ENCODE measurements around the gene STAC. TPM values are rescaled to one million over a fixed set of nuclear protein-coding genes. Genes with fewer than 3 reads are reported as not detected.

STAC gene
- total and polyA plus RNA-seq, 12 donors, result 1.3 to 12.0 (median 3.4) TPM

DNA sequence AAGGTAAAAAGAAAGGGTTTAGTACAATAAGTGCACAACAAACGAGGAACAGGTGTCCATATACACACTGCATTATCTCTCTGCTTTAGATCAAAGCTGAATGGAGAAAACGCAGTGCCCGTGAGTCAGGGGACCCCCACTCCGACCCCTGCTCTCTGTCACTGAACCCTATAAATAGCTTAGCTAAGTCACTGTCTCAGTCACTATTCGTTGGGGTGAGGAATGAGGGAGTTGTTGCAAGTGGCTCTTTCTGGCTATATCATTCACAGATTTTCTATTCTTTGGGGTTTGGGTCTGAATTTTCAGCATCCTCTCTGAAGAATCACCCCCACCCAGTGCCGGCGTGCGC is 458 bp upstream of the STAC start:
- TF ChIP-seq, protein P1, sequence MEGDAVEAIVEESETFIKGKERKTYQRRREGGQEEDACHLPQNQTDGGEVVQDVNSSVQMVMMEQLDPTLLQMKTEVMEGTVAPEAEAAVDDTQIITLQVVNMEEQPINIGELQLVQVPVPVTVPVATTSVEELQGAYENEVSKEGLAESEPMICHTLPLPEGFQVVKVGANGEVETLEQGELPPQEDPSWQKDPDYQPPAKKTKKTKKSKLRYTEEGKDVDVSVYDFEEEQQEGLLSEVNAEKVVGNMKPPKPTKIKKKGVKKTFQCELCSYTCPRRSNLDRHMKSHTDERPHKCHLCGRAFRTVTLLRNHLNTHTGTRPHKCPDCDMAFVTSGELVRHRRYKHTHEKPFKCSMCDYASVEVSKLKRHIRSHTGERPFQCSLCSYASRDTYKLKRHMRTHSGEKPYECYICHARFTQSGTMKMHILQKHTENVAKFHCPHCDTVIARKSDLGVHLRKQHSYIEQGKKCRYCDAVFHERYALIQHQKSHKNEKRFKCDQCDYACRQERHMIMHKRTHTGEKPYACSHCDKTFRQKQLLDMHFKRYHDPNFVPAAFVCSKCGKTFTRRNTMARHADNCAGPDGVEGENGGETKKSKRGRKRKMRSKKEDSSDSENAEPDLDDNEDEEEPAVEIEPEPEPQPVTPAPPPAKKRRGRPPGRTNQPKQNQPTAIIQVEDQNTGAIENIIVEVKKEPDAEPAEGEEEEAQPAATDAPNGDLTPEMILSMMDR (IDR thresholded peaks at IDR 0.05), result no peak
- TF ChIP-seq POLR2A (IDR thresholded peaks at IDR 0.05), result no peak
- WGBS, 4 donors, result 17 to 20% (median 20%) methylated on average over 8 of the region's 8 CpGs
- no peak for DNase-seq
- Histone ChIP-seq H3K4me1 (replicated peaks in 1 of 2) (peaks cover 4 to 10% of the 10 kb centered on the region in 2 donors), H3K9me3 (replicated peaks in 1 of 3) (no peaks in the 10 kb centered on the region), H3K27me3 (peaks cover 5% of the 10 kb centered on the region), H3K4me3 (peak overlapping the region in 2 of 4 donors; percentile 15 to 70), H3K36me3 (replicated peaks in 1 of 2) (no peaks in the 10 kb centered on the region), H3K27ac (no peak overlapping the region)
- intact Hi-C loops (cut with DNase I), result no loop called here

DNA sequence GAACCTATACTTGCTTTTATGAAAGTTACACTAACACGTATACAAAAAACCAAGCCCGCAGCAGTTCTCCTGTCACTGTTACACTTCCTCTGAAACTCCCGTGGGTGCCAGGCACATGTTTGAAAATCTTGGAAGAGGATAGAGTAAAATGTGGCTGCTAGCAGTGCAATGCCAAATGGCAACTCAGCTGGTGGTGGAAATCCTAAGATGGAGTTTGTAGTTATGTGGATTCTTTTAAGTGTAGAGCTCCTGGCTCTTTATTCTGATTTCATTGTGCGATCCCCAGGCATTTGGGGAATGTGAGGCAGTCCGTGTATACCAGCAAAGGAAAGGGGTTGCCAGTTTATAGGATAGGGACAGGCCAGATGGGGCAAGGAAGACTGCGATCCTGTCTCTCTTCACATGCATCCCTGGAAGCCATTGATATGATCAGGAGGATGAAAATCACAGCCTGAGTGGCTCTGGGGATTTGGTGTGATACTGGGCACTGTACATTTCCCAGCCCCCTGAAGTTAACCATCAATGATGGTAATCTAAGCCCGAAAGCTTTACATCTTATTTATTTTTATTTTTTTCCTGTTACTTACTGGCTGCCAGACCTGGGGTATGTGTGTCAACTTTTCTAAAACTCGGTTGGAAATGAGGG is 1.1 kb downstream of the STAC start:
- DNase-seq, result no peak
- no peak for TF ChIP-seq POLR2A (IDR thresholded peaks at IDR 0.05)
- TF ChIP-seq, protein P1 (IDR thresholded peaks at IDR 0.05), result no peak
- peaks cover 5% of the 10 kb centered on the region for H3K27me3 ChIP-seq
- no peak overlapping the region for H3K4me3 ChIP-seq
- intact Hi-C loops (cut with DNase I), result no loop called here
- H3K36me3 ChIP-seq (replicated peaks in 1 of 2), result no peaks in the 10 kb centered on the region
- H3K4me1 ChIP-seq (replicated peaks in 1 of 2), result peaks cover 4 to 10% of the 10 kb centered on the region in 2 donors
- H3K9me3 ChIP-seq (replicated peaks in 1 of 3), result no peaks in the 10 kb centered on the region
- H3K27ac ChIP-seq, result no peak overlapping the region
- WGBS, 4 donors, result 65 to 74% (median 70%) methylated on average over 8 of the region's 8 CpGs

GRCh38 chr3:36393563-36393962 is 13.3 kb downstream of the STAC start:
- TF ChIP-seq POLR2A (IDR thresholded peaks at IDR 0.05), result no peak
- TF ChIP-seq, protein P1 (IDR thresholded peaks at IDR 0.05), result no peak
- no peak for DNase-seq
- Histone ChIP-seq H3K4me1 (replicated peaks in 1 of 2) (no peaks in the 10 kb centered on the region), H3K27me3 (no peaks in the 10 kb centered on the region), H3K9me3 (replicated peaks in 1 of 3) (no peaks in the 10 kb centered on the region), H3K4me3 (no peak overlapping the region), H3K27ac (no peak overlapping the region), H3K36me3 (replicated peaks in 1 of 2) (no peaks in the 10 kb centered on the region)
- 81 to 89% (median 86%) methylated on average over 1 of the region's 1 CpG for WGBS, 4 donors
- intact Hi-C loops (cut with DNase I), result no loop called here

- no peaks in the 10 kb centered on the region for H3K4me1 ChIP-seq (replicated peaks in 1 of 2)
- no peak overlapping the region for H3K27ac ChIP-seq
- no peak overlapping the region for H3K4me3 ChIP-seq
- no peaks in the 10 kb centered on the region for H3K36me3 ChIP-seq (replicated peaks in 1 of 2)
- DNase-seq, result no peak
- intact Hi-C loops (cut with DNase I), result no loop called here
- no peaks in the 10 kb centered on the region for H3K9me3 ChIP-seq (replicated peaks in 1 of 3)
- TF ChIP-seq, protein P1 (IDR thresholded peaks at IDR 0.05), result no peak
- no peak for TF ChIP-seq POLR2A (IDR thresholded peaks at IDR 0.05)
- H3K27me3 ChIP-seq, result no peaks in the 10 kb centered on the region
These were observed 13.9 kb downstream of the STAC start for GRCh38 chr3:36394176-36394575.
